ENCODE data around the gene CELSR2. TPM values are rescaled to one million over a fixed set of nuclear protein-coding genes. Genes with fewer than 3 reads are reported as not detected.
A peak's percentile ranks its signal among the peaks of the same experiment; 100 is the strongest.
"Not testable (repeated sequence)": the region's sequence is repeated elsewhere in the genome, so short reads cannot be mapped to it uniquely, and the experiment has no call there.

The CELSR2 gene
- total RNA-seq, 6 experiments from 2014 or later, result 1.3 to 3.3 (median 3.0) TPM

DNA sequence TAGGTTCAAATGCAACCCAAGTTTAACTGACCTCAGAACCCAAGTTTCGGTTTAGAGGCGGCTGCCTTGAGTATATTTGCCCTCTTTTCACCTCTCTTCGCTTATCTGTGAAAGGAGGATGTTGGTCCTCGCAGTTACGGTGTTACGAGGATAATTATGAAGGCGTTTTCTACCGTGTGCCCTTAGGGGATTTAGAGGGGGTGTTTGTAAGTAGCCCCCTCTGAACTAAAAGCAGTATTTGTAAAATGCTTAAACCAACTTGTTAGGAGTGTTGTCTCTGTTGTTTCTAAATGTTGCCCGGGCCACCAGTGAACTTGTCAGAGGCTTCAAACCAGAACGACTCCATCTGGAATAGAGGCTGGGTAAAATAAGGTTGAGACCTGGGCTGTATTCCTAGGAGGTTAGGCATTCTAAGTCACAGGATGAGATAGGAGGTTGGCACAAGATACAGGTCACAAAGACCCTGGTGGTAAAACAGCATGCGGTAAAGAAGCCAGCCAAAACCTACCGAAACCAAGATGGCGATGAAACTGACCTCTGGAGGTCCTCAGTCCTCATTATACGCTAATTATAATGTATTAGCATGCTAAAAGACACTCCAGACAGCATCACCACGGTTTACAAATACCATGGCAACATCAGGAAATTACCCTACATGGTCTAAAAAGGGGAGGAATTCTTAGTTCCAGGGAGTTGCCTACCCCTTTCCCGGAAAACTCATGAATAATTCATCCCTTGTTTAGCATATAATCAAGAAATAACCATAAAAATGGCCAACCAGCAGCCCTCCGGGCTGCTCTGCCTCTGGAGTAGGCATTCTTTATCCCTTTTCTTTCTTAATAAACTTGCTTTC is 34.6 kb downstream of the CELSR2 start:
- H3K9me3 ChIP-seq, result no peaks in the 10 kb centered on the region
- H3K36me3 ChIP-seq, result no peaks in the 10 kb centered on the region
- intact Hi-C loops (cut with DNase I), result no loop called here
- peak; percentile 10 to 47 (median 30) for ATAC-seq
- H3K4me3 ChIP-seq, result peak overlapping the region; percentile 63 to 79 (median 68)
- H3K4me1 ChIP-seq, result peaks cover 0 to 13% (median 3%) of the 10 kb centered on the region in 4 donors
- H3K27ac ChIP-seq, result peak overlapping the region; percentile 82 to 89 (median 87)
- TF ChIP-seq, protein P1, sequence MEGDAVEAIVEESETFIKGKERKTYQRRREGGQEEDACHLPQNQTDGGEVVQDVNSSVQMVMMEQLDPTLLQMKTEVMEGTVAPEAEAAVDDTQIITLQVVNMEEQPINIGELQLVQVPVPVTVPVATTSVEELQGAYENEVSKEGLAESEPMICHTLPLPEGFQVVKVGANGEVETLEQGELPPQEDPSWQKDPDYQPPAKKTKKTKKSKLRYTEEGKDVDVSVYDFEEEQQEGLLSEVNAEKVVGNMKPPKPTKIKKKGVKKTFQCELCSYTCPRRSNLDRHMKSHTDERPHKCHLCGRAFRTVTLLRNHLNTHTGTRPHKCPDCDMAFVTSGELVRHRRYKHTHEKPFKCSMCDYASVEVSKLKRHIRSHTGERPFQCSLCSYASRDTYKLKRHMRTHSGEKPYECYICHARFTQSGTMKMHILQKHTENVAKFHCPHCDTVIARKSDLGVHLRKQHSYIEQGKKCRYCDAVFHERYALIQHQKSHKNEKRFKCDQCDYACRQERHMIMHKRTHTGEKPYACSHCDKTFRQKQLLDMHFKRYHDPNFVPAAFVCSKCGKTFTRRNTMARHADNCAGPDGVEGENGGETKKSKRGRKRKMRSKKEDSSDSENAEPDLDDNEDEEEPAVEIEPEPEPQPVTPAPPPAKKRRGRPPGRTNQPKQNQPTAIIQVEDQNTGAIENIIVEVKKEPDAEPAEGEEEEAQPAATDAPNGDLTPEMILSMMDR (IDR thresholded peaks at IDR 0.05), result no peak
- no peak for TF ChIP-seq POLR2A (IDR thresholded peaks at IDR 0.05)
- no peak for DNase-seq
- H3K27me3 ChIP-seq, result no peaks in the 10 kb centered on the region
- WGBS (ENCODE audit: insufficient coverage, low coverage, low lambda C conversion rate, missing lambda C conversion rate), result 38% methylated on average over 15 of the region's 17 CpGs

DNA sequence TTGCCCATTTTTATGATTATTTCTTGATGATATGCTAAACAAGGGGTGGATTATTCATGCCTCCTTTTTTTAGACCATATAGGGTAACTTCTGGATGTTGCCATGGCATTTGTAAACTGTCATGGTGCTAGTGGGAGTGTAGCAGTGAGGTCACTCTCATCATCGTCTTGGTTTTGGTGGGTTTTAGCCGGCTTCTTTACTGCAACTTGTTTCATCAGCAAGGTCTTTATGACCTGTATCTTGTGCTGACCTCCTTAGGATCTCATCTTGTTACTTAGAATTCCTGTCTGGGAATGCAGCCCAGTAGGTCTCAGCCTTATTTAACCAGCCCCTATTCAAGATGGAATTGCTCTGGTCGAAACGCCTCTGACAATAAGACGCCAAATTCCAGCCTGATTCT is 37.4 kb downstream of the CELSR2 start:
- H3K27me3 ChIP-seq; ATAC-seq; intact Hi-C loops (cut with DNase I); H3K9me3 ChIP-seq; DNase-seq; H3K4me3 ChIP-seq; H3K36me3 ChIP-seq; H3K27ac ChIP-seq: not testable (repeated sequence)
- WGBS (ENCODE audit: insufficient coverage, low coverage, low lambda C conversion rate, missing lambda C conversion rate), result 92% methylated on average over 5 of the region's 5 CpGs
- peaks cover 0 to 10% (median 3%) of the 10 kb centered on the region in 4 donors for H3K4me1 ChIP-seq

GRCh38 chr1:109290137-109290536 is 40.8 kb downstream of the CELSR2 start:
- DNase-seq (no peak), ATAC-seq (no peak)
- no peaks in the 10 kb centered on the region for H3K36me3 ChIP-seq
- TF ChIP-seq, protein P1 (IDR thresholded peaks at IDR 0.05), result no peak
- TF ChIP-seq POLR2A (IDR thresholded peaks at IDR 0.05), result no peak
- no peaks in the 10 kb centered on the region for H3K4me1 ChIP-seq
- H3K9me3 ChIP-seq, result no peaks in the 10 kb centered on the region
- H3K27me3 ChIP-seq, result no peaks in the 10 kb centered on the region
- no peak overlapping the region for H3K27ac ChIP-seq
- intact Hi-C loops (cut with DNase I), result no loop called here
- 100% methylated on average over 1 of the region's 1 CpG for WGBS (ENCODE audit: insufficient coverage, low coverage, low lambda C conversion rate, missing lambda C conversion rate)
- H3K4me3 ChIP-seq, result no peak overlapping the region

- TF ChIP-seq, protein P1 (IDR thresholded peaks at IDR 0.05), result no peak
- TF ChIP-seq POLR2A (IDR thresholded peaks at IDR 0.05), result no peak
- H3K4me3 ChIP-seq, result no peak overlapping the region
- ATAC-seq (no peak), DNase-seq (no peak)
- no peaks in the 10 kb centered on the region for H3K36me3 ChIP-seq
- no peaks in the 10 kb centered on the region for H3K4me1 ChIP-seq
- intact Hi-C loops (cut with DNase I), result no loop called here
- H3K27me3 ChIP-seq, result no peaks in the 10 kb centered on the region
- H3K9me3 ChIP-seq, result no peaks in the 10 kb centered on the region
- no peak overlapping the region for H3K27ac ChIP-seq
- WGBS (ENCODE audit: insufficient coverage, low coverage, low lambda C conversion rate, missing lambda C conversion rate), result 31% methylated on average over 3 of the region's 6 CpGs
Measured at GRCh38 chr1:109290998-109291397, 41.7 kb downstream of the CELSR2 start.

DNA sequence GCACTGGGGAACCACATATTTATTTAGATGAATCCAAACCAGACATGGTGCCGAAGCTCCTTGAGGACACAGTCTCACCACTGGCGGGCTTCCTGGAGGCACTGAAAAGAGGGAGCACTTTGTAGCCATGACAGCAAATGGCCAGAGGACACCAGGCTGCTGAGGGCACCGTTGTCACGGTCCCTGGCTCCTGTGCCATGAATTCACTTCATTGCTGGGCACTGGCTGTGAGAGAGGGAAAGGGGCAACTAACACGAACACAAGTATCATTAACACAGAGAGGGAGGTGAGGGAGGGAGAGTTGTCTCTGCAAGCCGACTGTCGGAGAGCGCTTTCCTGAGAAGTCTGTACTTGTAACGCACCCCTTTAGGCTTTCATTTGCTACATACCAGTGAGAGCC is 43.0 kb downstream of the CELSR2 start:
- no peak overlapping the region for H3K27ac ChIP-seq
- no peaks in the 10 kb centered on the region for H3K27me3 ChIP-seq
- no peak for ATAC-seq
- no peak for DNase-seq
- no peaks in the 10 kb centered on the region for H3K9me3 ChIP-seq
- intact Hi-C loops (cut with DNase I), result no loop called here
- H3K4me1 ChIP-seq, result no peaks in the 10 kb centered on the region
- no peak for TF ChIP-seq POLR2A (IDR thresholded peaks at IDR 0.05)
- TF ChIP-seq, protein P1 (IDR thresholded peaks at IDR 0.05), result no peak
- H3K4me3 ChIP-seq, result no peak overlapping the region
- no peaks in the 10 kb centered on the region for H3K36me3 ChIP-seq
- WGBS (ENCODE audit: insufficient coverage, low coverage, low lambda C conversion rate, missing lambda C conversion rate), result 70% methylated on average over 4 of the region's 9 CpGs

Measured in right lobe of liver (tissue), 6 donors.